ENCODE measurements around the gene PHF11. TPM values are rescaled to one million over a fixed set of nuclear protein-coding genes. Genes with fewer than 3 reads are reported as not detected.

Gene PHF11
- total RNA-seq, 2 experiments from 2014 or later, result 29.9 to 59.8 TPM

DNA sequence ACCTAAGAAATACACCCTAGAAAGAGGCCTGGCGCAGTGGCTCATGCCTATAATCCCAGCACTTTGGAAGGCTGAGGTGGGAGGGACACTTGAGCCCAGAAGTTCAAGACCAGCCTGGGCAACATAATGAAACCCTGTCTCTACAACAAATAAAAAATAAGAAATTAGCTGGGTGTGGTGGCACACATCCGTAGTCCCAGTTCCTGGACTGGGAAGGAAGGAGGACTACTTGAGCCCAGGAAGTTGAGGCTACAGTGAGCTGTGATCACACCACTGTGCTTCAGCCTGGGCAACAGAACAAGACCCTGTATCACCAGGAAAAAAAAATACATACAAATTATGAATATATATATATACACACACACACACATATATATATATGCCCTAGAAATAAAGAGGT lies 42.7 kb downstream of the PHF11 start:
- ChIA-PET CTCF (ENCODE audit: unreplicated experiment) (no interaction called here), POLR2A (interaction anchor here (0.5 to 2.7 kb wide), 5 partner anchors 8 to 137 kb away, joined by 4 to 16 read pairs (median 6); no protein-coding TSS in a partner anchor)
- H4K20me1 ChIP-seq (ENCODE audit: insufficient read depth, low read length), result no peaks in the 10 kb centered on the region

DNA sequence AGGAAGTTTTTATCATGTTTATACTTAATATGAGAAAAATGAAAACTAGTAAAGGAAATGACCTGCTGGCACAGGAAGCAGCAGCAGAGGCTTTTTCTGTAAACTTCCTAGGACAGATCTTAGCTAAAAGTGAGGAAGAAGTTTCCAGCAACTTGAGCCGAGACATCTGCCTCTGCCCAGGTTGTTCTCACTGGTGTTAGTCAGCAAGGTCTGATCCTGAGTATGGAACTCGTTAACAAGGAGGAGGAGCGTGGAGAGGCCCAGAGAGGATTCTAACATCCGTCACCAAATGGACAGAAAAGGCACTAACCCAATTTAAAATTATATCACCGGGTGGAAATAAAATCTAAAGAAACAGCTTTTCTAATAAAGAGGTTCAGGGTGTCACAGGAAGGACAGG lies 43.6 kb downstream of the PHF11 start:
- POLR2A ChIA-PET, result interaction anchor here (0.6 to 2.7 kb wide), 16 partner anchors 9 to 170 kb away, joined by 3 to 16 read pairs (median 4); partner anchors contain the start of genes ARL11 and PHF11
- no TSS peak for BruUV-seq (replicated peaks)

More for the DNA sequence above, 42.7 kb downstream of the PHF11 start:
- Histone ChIP-seq H3K9me2 (ENCODE audit: insufficient read depth, low read length) (no peaks in the 10 kb centered on the region), H3K4me3 (ENCODE audit: low read depth, low read length, poor library complexity, severe bottlenecking) (no peak overlapping the region), H3K4me2 (ENCODE audit: low read length) (no peak overlapping the region), H3K4me1 (ENCODE audit: insufficient read depth, low read length, poor library complexity, severe bottlenecking) (peaks cover 51% of the 10 kb centered on the region), H3K36me3 (ENCODE audit: insufficient read depth, low read length) (peaks cover 70% of the 10 kb centered on the region), H3K27ac (ENCODE audit: low read depth, low read length, poor library complexity, severe bottlenecking) (no peak overlapping the region), H3K79me2 (ENCODE audit: insufficient read depth, low read depth, low read length) (no peaks in the 10 kb centered on the region), H3K9me3 (ENCODE audit: low read length) (no peaks in the 10 kb centered on the region), H2AFZ (ENCODE audit: low read length) (no peak overlapping the region)
- intact Hi-C loops (cut with micrococcal nuclease; ENCODE audit: unreplicated experiment), result loop anchor here (2.0 kb wide), 1 partner anchor 90 kb away; no protein-coding TSS in a partner anchor
- no peak for DNase-seq (ENCODE audit: low spot score)
- TF ChIP-seq EZH2phosphoT487 (IDR thresholded peaks at IDR 0.05; ENCODE audit: borderline replicate concordance, low read depth, low read length), result no peak
- no TSS peak for BruUV-seq (replicated peaks)

DNA sequence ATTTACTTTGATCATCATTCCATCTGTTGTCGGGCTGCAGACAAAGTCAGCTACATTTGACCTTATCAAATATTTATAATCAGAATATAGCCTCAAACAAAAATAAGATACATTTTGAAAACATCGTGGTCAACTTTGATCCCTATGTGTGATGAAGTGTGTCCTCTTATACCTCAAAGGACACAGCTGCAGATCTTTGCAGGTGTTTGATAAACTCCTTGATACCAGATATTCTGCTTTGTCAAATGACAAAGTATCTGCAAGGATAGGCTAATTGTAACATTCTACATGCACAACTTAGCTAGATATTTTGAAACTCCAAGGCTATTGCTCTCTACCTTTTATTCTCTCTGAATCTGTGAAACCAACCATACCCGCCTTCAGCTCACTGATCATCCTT lies 44.0 kb downstream of the PHF11 start:
- DNase-seq (ENCODE audit: low spot score), result peak; percentile 58
- H4K20me1 ChIP-seq (ENCODE audit: insufficient read depth, low read length), result no peaks in the 10 kb centered on the region
- no peaks in the 10 kb centered on the region for H3K79me2 ChIP-seq (ENCODE audit: insufficient read depth, low read depth, low read length)
- H3K9me2 ChIP-seq (ENCODE audit: insufficient read depth, low read length), result no peaks in the 10 kb centered on the region
- H3K36me3 ChIP-seq (ENCODE audit: insufficient read depth, low read length), result peaks cover 73% of the 10 kb centered on the region
- H3K4me2 ChIP-seq (ENCODE audit: low read length), result peak overlapping the region; percentile 68
- POLR2A ChIA-PET, result interaction anchor here (0.6 to 2.7 kb wide), 18 partner anchors 8 to 170 kb away, joined by 3 to 16 read pairs (median 4); partner anchors contain the start of genes ARL11 and PHF11
- BruUV-seq (replicated peaks), result no TSS peak
- CTCF ChIA-PET (ENCODE audit: unreplicated experiment), result interaction anchor here (1.0 kb wide), 1 partner anchor 42 kb away, joined by 3 read pairs; no protein-coding TSS in a partner anchor
- peak overlapping the region; percentile 84 for H2AFZ ChIP-seq (ENCODE audit: low read length)
- intact Hi-C loops (cut with micrococcal nuclease; ENCODE audit: unreplicated experiment), result loop anchor here (1.0 to 2.0 kb wide), 2 partner anchors 68 to 91 kb away; no protein-coding TSS in a partner anchor
- peak overlapping the region; percentile 61 for H3K4me3 ChIP-seq (ENCODE audit: low read depth, low read length, poor library complexity, severe bottlenecking)
- TF ChIP-seq, protein P1, sequence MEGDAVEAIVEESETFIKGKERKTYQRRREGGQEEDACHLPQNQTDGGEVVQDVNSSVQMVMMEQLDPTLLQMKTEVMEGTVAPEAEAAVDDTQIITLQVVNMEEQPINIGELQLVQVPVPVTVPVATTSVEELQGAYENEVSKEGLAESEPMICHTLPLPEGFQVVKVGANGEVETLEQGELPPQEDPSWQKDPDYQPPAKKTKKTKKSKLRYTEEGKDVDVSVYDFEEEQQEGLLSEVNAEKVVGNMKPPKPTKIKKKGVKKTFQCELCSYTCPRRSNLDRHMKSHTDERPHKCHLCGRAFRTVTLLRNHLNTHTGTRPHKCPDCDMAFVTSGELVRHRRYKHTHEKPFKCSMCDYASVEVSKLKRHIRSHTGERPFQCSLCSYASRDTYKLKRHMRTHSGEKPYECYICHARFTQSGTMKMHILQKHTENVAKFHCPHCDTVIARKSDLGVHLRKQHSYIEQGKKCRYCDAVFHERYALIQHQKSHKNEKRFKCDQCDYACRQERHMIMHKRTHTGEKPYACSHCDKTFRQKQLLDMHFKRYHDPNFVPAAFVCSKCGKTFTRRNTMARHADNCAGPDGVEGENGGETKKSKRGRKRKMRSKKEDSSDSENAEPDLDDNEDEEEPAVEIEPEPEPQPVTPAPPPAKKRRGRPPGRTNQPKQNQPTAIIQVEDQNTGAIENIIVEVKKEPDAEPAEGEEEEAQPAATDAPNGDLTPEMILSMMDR (conservative IDR thresholded peaks at IDR 0.05; ENCODE audit: low read length), result no peak
- TF ChIP-seq EZH2phosphoT487 (IDR thresholded peaks at IDR 0.05; ENCODE audit: borderline replicate concordance, low read depth, low read length), result no peak
- peak overlapping the region; percentile 81 for H3K27ac ChIP-seq (ENCODE audit: low read depth, low read length, poor library complexity, severe bottlenecking)
- H3K4me1 ChIP-seq (ENCODE audit: insufficient read depth, low read length, poor library complexity, severe bottlenecking), result peaks cover 42% of the 10 kb centered on the region
- no peaks in the 10 kb centered on the region for H3K9me3 ChIP-seq (ENCODE audit: low read length)

More for the DNA sequence above, 43.6 kb downstream of the PHF11 start:
- Histone ChIP-seq H3K9me3 (ENCODE audit: low read length) (no peaks in the 10 kb centered on the region), H4K20me1 (ENCODE audit: insufficient read depth, low read length) (no peaks in the 10 kb centered on the region), H3K79me2 (ENCODE audit: insufficient read depth, low read depth, low read length) (no peaks in the 10 kb centered on the region), H3K4me3 (ENCODE audit: low read depth, low read length, poor library complexity, severe bottlenecking) (peak overlapping the region; percentile 61), H3K36me3 (ENCODE audit: insufficient read depth, low read length) (peaks cover 68% of the 10 kb centered on the region), H2AFZ (ENCODE audit: low read length) (peak overlapping the region; percentile 84), H3K4me2 (ENCODE audit: low read length) (peak overlapping the region; percentile 68), H3K9me2 (ENCODE audit: insufficient read depth, low read length) (no peaks in the 10 kb centered on the region), H3K4me1 (ENCODE audit: insufficient read depth, low read length, poor library complexity, severe bottlenecking) (peaks cover 42% of the 10 kb centered on the region), H3K27ac (ENCODE audit: low read depth, low read length, poor library complexity, severe bottlenecking) (peak overlapping the region; percentile 81)
- DNase-seq (ENCODE audit: low spot score), result peak; percentile 42
- CTCF ChIA-PET (ENCODE audit: unreplicated experiment), result interaction anchor here (1.0 kb wide), 1 partner anchor 41 kb away, joined by 3 read pairs; no protein-coding TSS in a partner anchor
- intact Hi-C loops (cut with micrococcal nuclease; ENCODE audit: unreplicated experiment), result loop anchor here (2.0 kb wide), 1 partner anchor 91 kb away; no protein-coding TSS in a partner anchor
- TF ChIP-seq, protein P1 (conservative IDR thresholded peaks at IDR 0.05; ENCODE audit: low read length), result no peak
- no peak for TF ChIP-seq EZH2phosphoT487 (IDR thresholded peaks at IDR 0.05; ENCODE audit: borderline replicate concordance, low read depth, low read length)

All from OCI-LY7 (cell line).